Superior temporal gyrus (tissue), 1 donor: Measurements from ENCODE around the gene MGST3.
"Not testable (repeated sequence)": the region's sequence is repeated elsewhere in the genome, so short reads cannot be mapped to it uniquely, and the experiment has no call there.

ENCODE experiments used
- DNase-seq: peaks from one replicate; pipeline ENCODE4 v3.0.0-alpha.2; 2016; ENCODE audit errors: extremely low spot score

MGST3 gene

DNA sequence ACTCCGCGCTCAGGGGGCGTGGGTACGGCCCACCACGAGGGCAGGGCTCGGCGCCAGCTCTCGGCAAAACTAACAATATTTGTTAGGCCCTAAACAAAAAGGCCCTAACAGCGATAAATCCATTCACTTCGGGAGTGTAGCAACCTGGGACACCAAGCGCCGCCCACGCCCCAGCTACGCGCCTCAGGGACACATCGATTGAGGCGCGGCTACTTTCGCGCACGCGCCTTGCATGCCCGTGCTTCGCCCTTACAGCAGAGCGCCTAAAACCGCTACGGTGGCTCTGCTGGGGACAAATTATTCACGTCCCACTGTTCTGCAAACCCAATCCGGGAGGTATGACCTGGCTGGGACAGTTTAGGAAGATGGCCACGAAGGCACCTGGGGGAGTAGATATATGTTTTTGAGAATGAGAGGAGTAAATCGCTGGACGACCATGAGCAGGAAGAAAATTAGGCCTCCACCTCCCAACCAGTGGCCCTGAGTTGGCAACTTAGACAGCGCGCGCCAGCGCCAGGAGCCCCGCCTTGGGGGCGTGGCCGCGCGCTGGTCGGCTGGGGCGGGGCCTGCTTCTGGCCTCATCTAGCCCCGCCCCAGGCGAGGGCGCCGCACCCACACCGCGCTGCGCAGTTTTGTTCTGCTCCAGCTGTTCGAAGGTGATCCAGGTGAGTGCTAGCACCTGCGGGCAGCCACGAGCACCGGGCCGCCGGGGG lies at the start of gene MGST3:
Gene MGST3 (plus strand): TSS at position 606 of the 713 bp plus-strand sequence. CDS start 18,614 bp downstream, outside the sequence.
- DNase-seq, result peak; percentile 99

- DNase-seq, result no peak
Measured at GRCh38 chr1:165581926-165582325, 49.1 kb upstream of the MGST3 start.

- no peak for DNase-seq
Measured at GRCh38 chr1:165586398-165586797, 44.6 kb upstream of the MGST3 start.

DNA sequence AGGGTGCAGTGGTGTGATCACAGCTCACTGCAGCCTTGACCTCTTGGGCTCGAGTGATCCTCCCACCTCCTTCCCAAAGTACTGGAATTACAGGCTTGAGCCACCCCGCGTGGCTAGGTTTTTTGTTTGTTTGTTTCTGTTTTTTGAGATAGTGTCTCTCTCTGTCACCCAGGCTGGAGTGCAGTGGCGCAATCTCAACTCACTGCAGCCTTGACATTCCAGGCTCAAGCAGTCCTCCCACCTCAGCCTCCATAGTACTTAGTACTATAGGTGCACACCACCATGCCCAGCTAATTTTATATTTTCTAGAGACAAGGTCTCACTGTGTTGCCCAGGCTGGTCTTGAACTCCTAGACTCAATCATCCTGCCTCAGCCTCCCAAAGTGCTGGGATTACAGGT lies 39.6 kb upstream of the MGST3 start:
- not testable (repeated sequence) for DNase-seq

- peak; percentile 96 for DNase-seq
Measured at GRCh38 chr1:165592945-165593823, 37.9 kb upstream of the MGST3 start.

DNA sequence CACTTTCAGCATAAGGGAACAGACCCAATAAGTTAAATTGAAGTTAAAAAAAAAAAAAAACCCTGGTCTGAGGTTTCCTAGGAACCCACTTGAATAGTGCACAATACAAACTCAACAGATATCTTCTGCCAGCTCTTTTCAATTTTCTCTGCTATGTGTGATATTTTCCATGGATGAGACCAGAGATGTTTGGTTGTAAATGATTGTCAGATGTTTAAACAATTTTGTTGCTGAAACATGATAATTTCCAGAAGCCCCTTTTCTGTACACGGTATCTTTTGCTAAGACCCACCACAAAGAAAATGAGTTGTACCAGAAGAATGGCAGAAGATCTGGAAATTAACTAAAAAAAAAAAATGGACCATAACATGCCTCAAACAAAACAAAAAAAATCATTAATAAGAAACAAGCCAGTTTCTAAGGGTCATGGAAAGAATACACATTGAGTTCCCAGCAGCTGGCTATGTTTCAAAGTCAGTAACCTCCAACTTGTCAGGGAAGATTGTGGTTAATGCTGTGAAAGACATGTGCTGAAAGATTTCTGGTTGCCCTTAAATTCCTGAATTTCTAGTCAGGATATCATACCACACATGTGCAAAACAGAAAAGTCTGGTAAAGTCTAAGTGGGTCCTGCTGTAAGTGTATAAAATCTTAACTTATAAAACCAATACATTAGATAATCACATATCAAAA lies 35.6 kb upstream of the MGST3 start:
- no peak for DNase-seq

GRCh38 chr1:165597883-165598675 lies 33.0 kb upstream of the MGST3 start:
- peak; percentile 97 for DNase-seq

GRCh38 chr1:165598676-165599059 lies 32.4 kb upstream of the MGST3 start:
- DNase-seq, result no peak

DNA sequence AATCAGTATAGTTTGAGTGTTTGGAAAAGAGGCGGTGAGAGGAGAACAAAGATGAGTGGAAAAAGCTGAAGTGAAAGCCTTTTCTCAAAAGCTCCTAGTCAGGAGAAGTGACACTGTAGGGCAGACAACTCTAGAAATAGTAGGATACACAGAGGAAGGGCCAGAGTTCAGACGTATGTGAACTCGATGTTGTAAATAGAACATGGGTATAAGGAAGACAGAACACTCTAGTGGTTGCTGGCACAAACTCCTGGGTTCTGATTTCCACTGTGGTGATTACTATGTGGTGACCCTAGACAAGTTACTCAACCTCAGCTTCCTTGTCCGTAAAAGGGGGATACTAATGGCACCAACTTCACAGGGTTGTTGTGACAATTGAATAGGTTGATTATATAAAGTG lies 30.2 kb upstream of the MGST3 start:
- no peak for DNase-seq

GRCh38 chr1:165603810-165604209 lies 27.2 kb upstream of the MGST3 start:
- DNase-seq, result no peak

DNA sequence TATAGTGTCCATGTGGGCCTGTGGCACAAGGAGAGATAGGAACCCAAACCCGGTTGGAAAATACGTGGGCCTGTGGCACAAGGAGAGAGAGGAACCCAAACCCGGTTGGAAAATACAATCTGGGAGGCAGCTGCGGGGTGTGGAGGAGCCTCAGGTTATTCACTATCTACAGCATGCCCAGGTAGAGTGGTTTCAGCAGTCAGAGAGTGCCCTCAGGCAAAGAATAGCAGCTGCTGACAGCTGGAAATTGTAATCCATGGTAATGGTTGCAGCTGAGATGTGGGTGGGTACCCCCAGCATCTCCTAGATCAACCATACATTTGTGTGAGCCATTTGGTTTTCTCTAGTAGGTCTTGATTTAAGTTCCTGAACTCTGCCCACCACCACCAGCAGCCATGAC lies 25.8 kb upstream of the MGST3 start:
- no peak for DNase-seq

DNA sequence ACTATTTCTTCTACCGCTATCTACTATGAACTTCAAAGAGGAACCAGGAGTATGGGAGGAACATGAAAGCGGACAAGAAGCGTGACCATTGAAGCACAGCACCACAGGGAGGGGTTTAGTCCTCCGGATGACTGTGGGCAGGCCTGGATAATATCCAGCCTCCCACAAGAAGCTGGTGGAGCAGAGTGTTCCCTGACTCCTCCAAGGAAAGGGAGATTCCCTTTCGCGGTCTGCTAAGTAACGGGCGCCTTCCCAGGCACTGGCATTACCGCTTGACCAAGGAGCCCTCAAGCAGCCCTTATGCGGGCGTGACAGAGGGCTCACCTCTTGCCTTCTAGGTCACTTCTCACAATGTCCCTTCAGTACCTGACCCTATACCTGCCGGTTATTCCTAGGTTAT lies 24.4 kb upstream of the MGST3 start:
- not testable (repeated sequence) for DNase-seq

DNA sequence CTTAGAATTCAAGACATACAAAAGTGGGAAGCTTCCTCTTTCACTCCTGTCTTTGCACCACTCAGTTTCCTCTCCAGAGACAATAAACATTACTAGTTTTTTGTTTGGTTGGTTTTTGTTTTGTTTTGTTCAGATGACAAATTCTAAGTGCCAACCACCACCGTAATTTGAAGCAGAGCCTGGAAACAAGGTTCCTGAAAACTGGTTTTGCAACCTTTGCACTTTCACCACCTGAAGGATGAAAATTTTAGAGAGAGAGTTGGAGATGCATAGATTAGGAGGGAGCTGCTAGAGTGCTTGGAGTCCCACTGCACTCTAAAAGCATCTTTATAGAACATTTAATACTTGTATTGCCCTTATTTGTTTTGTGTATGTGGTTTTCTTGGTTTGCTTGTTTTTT lies 20.2 kb upstream of the MGST3 start:
- DNase-seq, result no peak

- DNase-seq, result no peak
Measured at GRCh38 chr1:165612062-165612461, 19.0 kb upstream of the MGST3 start.

- DNase-seq, result no peak
Measured at GRCh38 chr1:165616054-165616612, 14.9 kb upstream of the MGST3 start.

- no peak for DNase-seq
Measured at GRCh38 chr1:165616987-165617546, 14.0 kb upstream of the MGST3 start.

GRCh38 chr1:165619647-165620151 lies 11.3 kb upstream of the MGST3 start:
- no peak for DNase-seq

DNA sequence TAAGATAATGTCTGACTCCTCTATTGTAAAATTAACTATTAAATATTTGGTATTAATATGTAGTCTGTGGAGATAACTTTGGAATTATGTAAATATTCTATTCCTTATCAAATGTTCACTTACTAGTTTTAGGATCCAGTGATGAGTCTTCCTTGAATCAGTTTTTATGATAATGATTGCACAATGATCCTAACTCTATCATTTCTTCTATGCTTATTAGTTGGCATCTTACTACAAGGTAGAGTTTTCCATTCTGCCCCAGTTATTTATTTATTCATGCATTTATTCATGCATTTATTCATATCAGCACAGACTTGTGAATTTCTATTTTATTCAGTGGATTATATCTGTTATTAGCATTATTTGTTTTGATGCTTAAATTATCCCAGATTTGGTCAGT lies 7.4 kb upstream of the MGST3 start:
- DNase-seq, result no peak

DNA sequence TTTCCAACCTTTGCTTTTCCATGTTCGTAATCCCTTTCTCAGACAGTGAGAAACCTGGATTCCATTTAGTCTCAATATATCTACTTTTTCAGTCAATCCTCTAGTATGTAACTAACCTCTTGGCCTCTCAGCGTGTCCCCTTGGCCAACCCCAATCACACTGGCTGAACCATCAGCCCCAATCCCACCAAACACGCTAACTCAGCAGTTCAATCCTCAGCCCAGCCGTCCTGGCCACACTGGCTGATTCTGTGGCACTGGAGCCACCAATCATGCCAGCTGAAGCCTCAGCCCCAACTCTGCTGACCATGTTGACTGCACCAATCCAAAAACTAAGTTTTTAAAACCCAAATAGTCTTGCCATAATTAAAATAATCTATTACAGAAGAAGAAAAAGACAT lies 6.6 kb upstream of the MGST3 start:
- DNase-seq, result no peak

DNA sequence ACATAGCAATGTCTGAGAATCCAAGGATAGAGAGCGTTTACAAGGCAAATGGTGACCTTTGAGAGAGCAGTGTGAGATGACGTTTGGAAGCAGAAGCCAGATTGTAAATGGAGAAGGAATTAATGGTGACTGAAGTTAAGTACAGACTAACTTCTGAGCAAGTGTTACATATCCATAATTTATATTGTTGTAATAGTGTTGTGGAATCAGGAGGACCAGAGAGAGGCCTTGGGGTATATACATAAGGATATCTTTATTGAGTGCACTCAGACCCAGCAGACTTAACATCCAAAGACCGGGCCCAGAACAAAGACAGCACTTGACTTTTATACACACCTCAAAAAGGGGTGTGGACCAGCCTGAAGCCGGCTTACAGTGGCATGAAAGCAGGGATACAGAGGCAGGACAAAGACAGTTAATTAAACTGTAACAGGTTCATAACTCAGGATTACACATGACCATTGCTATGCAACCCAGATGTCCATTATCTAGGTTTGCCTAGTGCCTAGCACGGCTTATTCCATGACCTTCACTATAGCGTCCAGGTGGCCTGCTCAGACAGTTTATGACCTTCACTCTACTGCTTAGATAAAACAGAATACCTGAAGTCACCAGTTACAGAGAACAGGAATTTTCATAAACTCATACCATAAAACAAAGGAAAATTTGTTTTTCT lies 2.7 kb upstream of the MGST3 start:
- DNase-seq, result no peak
